Measurements from ENCODE around the gene FBXW8. TPM values are rescaled to one million over a fixed set of nuclear protein-coding genes. Genes with fewer than 3 reads are reported as not detected.

The FBXW8 gene
- total and polyA plus RNA-seq, 2 donors = 8.6 to 15.6 TPM

DNA sequence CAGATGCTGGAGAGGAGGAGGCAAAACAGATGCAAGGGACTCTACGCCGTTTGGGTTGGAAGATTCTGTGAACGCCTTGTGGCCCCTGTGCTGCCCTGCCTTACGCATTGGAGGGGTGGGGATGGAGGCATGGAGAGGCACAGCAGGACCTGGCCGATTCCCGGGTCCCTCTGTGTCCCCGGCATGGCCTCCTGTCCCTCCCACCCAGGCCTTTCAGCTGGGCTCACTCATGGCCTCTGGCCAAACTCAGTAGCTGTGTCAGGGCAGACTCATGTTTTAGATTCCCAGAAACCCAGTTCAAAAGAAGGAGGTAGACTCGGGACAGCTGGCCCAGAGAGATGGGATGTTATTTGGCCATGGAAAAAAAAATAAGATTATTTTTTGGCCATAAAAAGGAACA is 148.4 kb downstream of the FBXW8 start:
- Histone ChIP-seq H3K4me3 (ENCODE audit: low read depth, low read length) (no peak overlapping the region), H3K36me3 (ENCODE audit: insufficient read depth) (no peaks in the 10 kb centered on the region), H3K4me1 (ENCODE audit: insufficient read depth) (no peaks in the 10 kb centered on the region), H3K27ac (ENCODE audit: low read depth) (no peak overlapping the region)
- WGBS = 52% methylated on average over 8 of the region's 8 CpGs
- no peak for DNase-seq (ENCODE audit: extremely low spot score)

DNA sequence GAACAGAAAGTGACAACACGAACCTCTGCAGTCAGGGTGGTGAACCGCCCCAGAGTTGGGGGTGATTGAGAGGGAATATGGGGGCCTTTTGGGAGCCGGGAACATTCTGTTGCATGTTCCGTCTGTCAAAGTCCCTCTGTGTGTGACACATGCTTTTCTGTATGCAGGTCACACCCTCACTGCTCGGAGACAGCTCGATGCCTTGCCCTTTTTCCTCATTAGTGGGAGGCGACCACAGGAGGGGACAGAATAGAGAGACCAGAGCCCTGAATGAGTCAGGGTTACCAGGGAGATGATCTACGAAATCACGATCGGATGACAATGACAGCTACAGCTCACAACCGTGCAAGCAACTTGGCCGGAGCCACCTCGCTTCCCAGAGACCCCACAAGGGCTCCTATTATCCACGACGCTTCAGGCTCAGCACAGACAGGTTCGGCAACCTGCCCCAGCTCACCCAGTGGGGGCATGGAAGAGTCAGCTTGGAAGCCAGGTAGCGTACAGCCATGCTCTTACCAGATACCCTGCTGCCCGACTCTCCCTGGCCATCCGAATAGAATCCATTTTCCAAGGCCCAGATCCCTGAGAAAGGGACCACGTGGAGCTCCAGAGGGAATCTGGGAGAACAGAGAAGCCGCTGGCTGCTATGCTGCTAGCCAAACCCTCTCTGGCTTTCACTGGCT is 149.6 kb downstream of the FBXW8 start:
- Histone ChIP-seq H3K4me1 (ENCODE audit: insufficient read depth) (no peaks in the 10 kb centered on the region), H3K27ac (ENCODE audit: low read depth) (no peak overlapping the region), H3K4me3 (ENCODE audit: low read depth, low read length) (no peak overlapping the region), H3K36me3 (ENCODE audit: insufficient read depth) (no peaks in the 10 kb centered on the region)
- WGBS = 62% methylated on average over 21 of the region's 21 CpGs
- DNase-seq (ENCODE audit: extremely low spot score) = no peak

DNA sequence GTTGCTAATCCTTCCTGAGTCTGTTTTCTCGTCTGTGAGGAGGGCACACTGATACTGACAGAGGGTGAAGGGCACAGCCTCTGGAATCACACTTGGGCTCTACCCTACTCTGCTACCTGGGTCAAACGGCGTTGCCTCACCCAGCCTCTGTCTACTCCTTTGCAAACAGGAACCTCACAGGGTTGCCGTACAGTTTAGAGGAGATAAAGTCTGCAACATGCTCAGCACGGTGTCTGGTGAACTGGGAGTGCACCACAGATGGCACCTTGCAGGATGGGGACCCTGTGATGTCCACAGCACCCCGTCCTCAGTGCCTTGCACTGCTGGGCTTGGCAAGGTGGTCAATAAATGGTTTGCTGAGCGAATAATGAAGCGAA is 150.2 kb downstream of the FBXW8 start:
- no peak overlapping the region for H3K27ac ChIP-seq (ENCODE audit: low read depth)
- DNase-seq (ENCODE audit: extremely low spot score) = no peak
- H3K36me3 ChIP-seq (ENCODE audit: insufficient read depth) = no peaks in the 10 kb centered on the region
- H3K4me1 ChIP-seq (ENCODE audit: insufficient read depth) = no peaks in the 10 kb centered on the region
- no peak overlapping the region for H3K4me3 ChIP-seq (ENCODE audit: low read depth, low read length)
- 65% methylated on average over 8 of the region's 8 CpGs for WGBS

DNA sequence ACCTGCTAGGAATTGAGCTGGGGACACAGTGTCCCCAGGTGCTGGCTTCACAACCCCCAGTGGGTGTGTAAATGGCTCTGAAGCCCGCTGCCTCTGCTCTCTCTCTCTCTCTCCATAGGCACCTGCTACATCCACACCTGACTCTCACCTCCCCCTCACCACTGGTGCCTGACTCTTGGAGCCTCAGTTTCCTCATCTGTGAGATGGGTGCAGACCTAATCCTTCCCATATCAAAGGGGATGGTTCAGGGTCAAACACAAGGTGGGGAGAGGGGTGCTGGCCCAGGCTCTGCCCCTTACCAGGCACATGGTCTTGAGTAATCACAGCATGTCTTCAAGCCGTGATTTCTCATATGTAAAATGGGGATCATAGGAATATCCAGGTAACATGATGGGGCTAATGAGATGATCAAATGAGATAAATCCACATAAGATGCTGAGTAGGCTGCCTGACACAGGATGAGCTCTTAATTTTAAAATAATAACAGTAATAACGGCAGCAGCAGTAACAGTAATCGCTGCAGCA is 150.9 kb downstream of the FBXW8 start:
- DNase-seq (ENCODE audit: extremely low spot score) = no peak
- H3K4me3 ChIP-seq (ENCODE audit: low read depth, low read length) = no peak overlapping the region
- no peaks in the 10 kb centered on the region for H3K36me3 ChIP-seq (ENCODE audit: insufficient read depth)
- H3K4me1 ChIP-seq (ENCODE audit: insufficient read depth) = no peaks in the 10 kb centered on the region
- no peak overlapping the region for H3K27ac ChIP-seq (ENCODE audit: low read depth)
- WGBS = 88% methylated on average over 4 of the region's 4 CpGs

DNA sequence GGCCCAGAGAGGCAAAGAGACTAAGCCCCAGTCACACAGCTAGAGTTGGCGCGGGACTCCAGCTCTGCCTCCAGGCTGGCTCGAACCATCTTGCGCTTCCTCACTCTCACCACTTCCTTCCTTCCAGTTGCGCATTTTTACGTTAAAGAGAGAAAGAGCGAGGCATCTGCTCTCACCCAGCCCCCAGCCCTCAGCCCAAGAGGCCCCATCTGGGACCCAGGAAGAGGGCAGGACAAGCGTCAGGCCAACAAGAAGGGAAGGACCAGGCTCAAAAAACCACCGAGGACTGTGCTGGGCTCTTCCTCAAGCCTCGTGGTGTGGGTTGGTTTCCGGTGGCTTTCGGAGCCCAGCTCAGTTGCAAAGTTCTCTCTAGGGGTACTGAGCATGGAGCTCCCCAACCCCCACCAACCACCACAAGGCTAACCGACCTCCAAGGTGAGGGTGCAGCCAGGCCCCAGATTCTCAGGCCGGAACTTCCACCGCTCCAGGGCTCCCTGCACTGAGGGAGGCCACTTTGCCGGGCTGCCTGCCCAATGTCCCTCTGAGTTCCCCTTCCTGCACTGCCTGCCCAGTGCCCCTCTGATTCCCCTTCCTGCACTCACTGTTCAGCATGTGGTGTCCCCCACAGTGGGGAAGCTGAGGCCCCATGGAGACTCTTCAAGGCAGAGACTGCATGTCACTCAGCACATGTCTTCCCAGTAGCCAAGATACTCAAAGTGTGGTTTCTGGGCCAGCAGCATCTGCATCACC is 152.6 kb downstream of the FBXW8 start:
- H3K4me3 ChIP-seq (ENCODE audit: low read depth, low read length) = no peak overlapping the region
- DNase-seq (ENCODE audit: extremely low spot score) = no peak
- WGBS = 73% methylated on average over 16 of the region's 16 CpGs
- no peaks in the 10 kb centered on the region for H3K4me1 ChIP-seq (ENCODE audit: insufficient read depth)
- H3K36me3 ChIP-seq (ENCODE audit: insufficient read depth) = no peaks in the 10 kb centered on the region
- peak overlapping the region; percentile 13 for H3K27ac ChIP-seq (ENCODE audit: low read depth)

DNA sequence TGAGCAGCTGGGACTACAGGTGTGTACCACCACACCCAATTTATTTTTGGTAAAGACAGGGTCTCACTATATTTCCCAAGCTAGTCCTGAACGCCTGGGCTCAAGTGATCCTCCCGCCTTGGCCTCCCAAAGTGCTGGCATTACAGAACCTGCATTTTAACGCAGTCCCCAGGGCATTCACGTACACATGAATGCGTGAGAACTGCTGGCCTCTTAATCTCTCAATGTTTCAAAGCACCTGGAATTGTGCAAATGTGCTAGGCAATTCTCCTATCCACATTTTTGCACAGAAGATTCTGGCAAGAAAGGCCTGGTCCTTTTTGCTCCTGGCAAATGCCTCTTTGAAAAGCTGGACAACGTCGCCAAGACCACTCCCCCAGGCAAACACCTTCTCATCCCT is 153.3 kb downstream of the FBXW8 start:
- 91% methylated on average over 7 of the region's 7 CpGs for WGBS
- H3K4me1 ChIP-seq (ENCODE audit: insufficient read depth) = no peaks in the 10 kb centered on the region
- DNase-seq (ENCODE audit: extremely low spot score) = no peak

DNA sequence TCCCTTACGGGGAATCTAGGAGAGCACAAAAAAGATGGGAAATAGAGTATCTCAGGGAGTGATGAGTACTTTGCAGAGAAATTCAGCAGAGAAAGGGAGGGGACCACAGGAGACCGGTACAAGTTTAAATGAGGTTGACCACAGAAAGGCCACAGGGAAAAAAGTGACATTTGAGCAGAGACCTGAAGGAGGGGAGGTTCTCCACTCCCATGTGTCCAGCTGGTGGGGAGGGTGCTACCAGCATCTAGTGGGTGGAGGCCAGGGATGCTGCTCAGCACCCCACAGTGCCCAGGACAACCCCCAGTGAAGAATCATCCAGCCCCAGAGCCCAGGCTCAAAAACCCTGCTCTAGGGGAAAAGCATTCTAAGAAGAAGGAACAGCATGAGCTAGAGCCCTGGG is 153.8 kb downstream of the FBXW8 start:
- no peaks in the 10 kb centered on the region for H3K36me3 ChIP-seq (ENCODE audit: insufficient read depth)
- 81% methylated on average over 2 of the region's 2 CpGs for WGBS
- no peaks in the 10 kb centered on the region for H3K4me1 ChIP-seq (ENCODE audit: insufficient read depth)

More for the DNA sequence above, 153.3 kb downstream of the FBXW8 start:
- H3K4me3 ChIP-seq (ENCODE audit: low read depth, low read length) = no peak overlapping the region
- H3K36me3 ChIP-seq (ENCODE audit: insufficient read depth) = no peaks in the 10 kb centered on the region
- no peak overlapping the region for H3K27ac ChIP-seq (ENCODE audit: low read depth)

DNA sequence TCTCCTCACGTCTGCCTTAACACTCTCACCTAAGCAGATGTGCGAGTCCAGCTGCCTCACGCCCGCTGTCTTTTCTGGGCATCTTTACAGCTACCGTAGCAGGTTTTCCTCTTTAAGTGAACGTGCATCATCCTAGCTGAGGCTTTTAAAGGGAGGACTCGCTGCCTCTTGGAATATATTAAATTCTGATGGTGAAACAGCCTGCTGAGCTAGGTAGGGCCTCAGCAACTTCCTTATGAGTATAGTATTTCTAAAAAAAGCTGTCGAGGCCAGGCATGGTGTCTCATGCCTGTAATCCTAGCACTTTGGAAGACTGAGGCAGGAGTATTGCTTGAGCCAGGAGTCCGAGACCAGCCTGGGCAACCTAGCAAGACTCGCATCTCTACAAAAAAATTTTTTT is 156.3 kb downstream of the FBXW8 start:
- 44% methylated on average over 10 of the region's 10 CpGs for WGBS
- no peak overlapping the region for H3K27ac ChIP-seq (ENCODE audit: low read depth)
- H3K4me1 ChIP-seq (ENCODE audit: insufficient read depth) = no peaks in the 10 kb centered on the region
- H3K36me3 ChIP-seq (ENCODE audit: insufficient read depth) = no peaks in the 10 kb centered on the region
- H3K4me3 ChIP-seq (ENCODE audit: low read depth, low read length) = no peak overlapping the region
- peak; percentile 10 for DNase-seq (ENCODE audit: extremely low spot score)

More for the DNA sequence above, 153.8 kb downstream of the FBXW8 start:
- DNase-seq (ENCODE audit: extremely low spot score) = no peak
- H3K4me3 ChIP-seq (ENCODE audit: low read depth, low read length) = no peak overlapping the region
- H3K27ac ChIP-seq (ENCODE audit: low read depth) = no peak overlapping the region

DNA sequence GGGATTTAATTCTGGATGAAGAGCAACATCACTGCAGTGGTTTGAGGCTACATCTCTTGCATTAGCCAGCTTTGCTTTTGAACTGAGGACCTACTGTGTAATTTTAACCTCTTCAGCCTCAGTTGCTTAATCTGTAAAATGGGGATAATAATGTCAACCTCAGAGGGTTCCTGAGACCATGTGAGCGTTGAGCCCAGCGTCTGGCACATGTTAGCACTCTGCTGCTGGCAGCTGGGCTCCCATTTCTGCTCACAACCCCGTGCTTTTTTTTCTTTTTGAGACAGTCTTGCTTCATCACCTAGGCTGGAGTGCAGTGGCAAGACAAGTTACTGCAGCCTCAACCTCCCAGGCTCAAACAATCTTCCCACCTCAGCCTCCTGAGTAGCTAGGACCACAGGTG is 156.9 kb downstream of the FBXW8 start:
- 71% methylated on average over 3 of the region's 3 CpGs for WGBS
- no peak overlapping the region for H3K27ac ChIP-seq (ENCODE audit: low read depth)

DNA sequence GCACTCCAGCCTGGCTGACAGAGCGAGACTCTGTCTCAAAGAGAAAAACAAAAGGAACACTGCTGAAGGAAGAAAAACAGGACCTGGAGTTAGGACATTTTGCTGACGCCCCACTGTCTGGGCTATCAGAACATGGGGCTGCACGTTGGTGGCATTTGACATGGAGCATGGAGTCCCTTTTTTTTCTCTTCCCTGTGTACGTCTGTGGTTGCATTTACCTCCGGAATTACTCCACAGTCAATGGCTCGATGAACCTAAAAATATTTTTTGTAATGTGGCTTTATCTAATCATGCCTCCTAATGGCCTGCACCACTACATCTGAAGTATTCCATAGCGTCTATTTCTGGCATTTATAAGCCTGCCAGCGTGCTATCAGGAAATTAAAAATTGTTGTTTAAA is 157.7 kb downstream of the FBXW8 start:
- no peaks in the 10 kb centered on the region for H3K4me1 ChIP-seq (ENCODE audit: insufficient read depth)
- WGBS = 87% methylated on average over 8 of the region's 8 CpGs

More for the DNA sequence above, 156.9 kb downstream of the FBXW8 start:
- H3K4me3 ChIP-seq (ENCODE audit: low read depth, low read length) = no peak overlapping the region
- H3K36me3 ChIP-seq (ENCODE audit: insufficient read depth) = no peaks in the 10 kb centered on the region
- no peak for DNase-seq (ENCODE audit: extremely low spot score)
- H3K4me1 ChIP-seq (ENCODE audit: insufficient read depth) = no peaks in the 10 kb centered on the region

DNA sequence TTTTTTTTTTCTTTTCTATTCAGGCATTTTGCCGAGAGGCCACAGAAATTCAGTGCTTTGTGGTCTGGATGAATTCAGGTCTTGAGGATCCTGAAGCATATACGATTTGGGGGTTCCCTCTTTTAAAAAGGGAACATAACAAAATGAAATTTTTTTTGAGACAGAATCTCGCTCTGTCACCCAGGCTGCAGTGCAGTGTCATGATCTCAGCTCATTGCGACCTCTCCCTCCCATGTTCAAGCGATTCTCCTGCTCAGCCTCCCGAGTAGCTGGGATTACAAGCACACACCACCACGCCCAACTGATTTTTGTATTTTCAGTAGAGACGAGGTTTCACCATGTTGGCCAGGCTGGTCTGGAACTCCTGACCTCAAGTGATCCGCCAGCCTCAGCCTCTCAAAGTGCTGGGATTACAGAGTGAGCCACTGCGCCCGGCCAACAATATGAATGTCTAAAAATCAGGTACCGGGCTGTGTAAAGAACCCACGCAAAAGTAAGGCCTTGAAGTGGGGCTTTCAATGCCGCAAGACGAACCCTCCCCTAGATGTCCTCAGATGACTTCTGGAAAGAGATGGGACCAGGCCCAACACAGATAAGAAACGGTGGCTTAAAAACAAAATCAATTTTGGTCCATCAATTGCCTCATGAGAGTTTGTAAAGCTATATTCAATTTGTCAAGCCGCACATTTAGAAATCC is 158.5 kb downstream of the FBXW8 start:
- H3K36me3 ChIP-seq (ENCODE audit: insufficient read depth) = no peaks in the 10 kb centered on the region
- no peak overlapping the region for H3K4me3 ChIP-seq (ENCODE audit: low read depth, low read length)
- 88% methylated on average over 17 of the region's 17 CpGs for WGBS
- H3K27ac ChIP-seq (ENCODE audit: low read depth) = no peak overlapping the region
- DNase-seq (ENCODE audit: extremely low spot score) = no peak
- H3K4me1 ChIP-seq (ENCODE audit: insufficient read depth) = no peaks in the 10 kb centered on the region

More for the DNA sequence above, 157.7 kb downstream of the FBXW8 start:
- Histone ChIP-seq H3K27ac (ENCODE audit: low read depth) (no peak overlapping the region), H3K4me3 (ENCODE audit: low read depth, low read length) (no peak overlapping the region), H3K36me3 (ENCODE audit: insufficient read depth) (no peaks in the 10 kb centered on the region)
- no peak for DNase-seq (ENCODE audit: extremely low spot score)

DNA sequence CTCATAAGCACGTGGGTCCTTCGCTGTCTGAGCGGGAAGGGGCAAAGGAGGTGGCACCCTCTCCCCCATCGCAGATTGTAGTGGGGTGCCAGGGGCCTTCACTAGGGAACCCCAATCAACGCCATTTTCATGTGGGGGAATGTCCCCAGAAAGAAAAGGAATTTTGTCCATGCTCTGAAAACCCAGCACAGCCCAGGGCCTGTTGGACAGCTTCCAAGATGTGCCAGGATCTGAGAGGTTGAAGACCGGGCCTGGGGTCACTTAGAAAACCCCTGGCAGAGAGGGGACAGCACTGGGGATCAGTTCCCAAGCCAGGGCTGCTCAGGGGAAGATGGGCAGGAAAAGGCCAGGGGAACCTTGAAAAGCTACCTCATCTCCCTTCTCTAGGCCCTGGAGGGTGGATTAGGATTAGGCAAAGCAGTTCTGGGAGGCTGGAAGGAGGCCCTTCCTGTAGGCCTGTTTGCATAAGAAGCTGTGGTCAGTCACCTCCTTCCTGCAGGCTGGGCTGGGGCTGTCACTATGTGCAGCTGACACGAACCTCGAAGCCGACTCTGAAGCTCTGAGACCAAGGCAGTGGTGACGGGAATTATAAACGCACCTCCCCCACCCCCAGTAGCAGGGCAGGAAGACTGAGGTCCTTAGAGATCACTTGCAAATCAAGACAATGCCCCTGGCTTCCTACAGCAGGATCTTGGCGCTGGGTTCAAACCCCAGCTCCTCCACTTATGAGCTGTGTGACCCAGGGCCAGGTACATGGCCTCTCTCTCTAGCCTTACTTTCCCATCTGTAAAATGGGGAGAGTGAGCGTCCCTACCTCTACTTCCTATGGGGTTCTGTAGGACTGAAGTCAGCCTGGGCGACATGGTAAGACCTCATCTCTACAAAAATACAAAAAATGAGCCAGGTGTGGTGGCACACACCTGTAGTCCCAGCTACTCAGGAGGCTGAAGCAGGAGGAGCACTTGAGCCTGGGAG is 159.5 kb downstream of the FBXW8 start:
- H3K36me3 ChIP-seq (ENCODE audit: insufficient read depth) = no peaks in the 10 kb centered on the region
- no peak overlapping the region for H3K4me3 ChIP-seq (ENCODE audit: low read depth, low read length)
- DNase-seq (ENCODE audit: extremely low spot score) = no peak
- no peaks in the 10 kb centered on the region for H3K4me1 ChIP-seq (ENCODE audit: insufficient read depth)
- no peak overlapping the region for H3K27ac ChIP-seq (ENCODE audit: low read depth)
- WGBS = 88% methylated on average over 14 of the region's 14 CpGs

DNA sequence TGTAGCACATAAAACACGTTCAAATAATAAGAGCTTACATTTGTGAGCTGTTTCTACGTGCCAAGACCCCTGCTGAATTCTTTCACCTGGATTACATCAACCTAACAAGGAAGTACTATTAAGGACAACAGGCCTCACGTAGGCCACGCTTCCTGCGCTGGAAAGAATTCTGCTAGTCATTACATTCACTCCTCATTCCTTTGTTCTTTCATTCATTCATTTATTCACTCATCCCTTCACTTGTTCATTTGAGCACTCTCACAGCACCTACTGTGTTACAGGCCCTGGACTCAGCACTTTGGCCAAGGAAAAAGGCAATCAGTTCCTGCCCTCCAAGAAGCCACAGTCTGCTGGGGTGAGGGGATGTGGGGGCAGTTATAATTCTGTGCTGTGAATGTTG is 160.3 kb downstream of the FBXW8 start:
- no peak overlapping the region for H3K27ac ChIP-seq (ENCODE audit: low read depth)
- 88% methylated on average over 5 of the region's 5 CpGs for WGBS
- H3K4me1 ChIP-seq (ENCODE audit: insufficient read depth) = no peaks in the 10 kb centered on the region
- DNase-seq (ENCODE audit: extremely low spot score) = no peak
- no peak overlapping the region for H3K4me3 ChIP-seq (ENCODE audit: low read depth, low read length)
- H3K36me3 ChIP-seq (ENCODE audit: insufficient read depth) = no peaks in the 10 kb centered on the region
